ENCODE measurements around the gene TRIM64C.
"Not testable (repeated sequence)": the region's sequence is repeated elsewhere in the genome, so short reads cannot be mapped to it uniquely, and the experiment has no call there.

The TRIM64C gene, protein sequence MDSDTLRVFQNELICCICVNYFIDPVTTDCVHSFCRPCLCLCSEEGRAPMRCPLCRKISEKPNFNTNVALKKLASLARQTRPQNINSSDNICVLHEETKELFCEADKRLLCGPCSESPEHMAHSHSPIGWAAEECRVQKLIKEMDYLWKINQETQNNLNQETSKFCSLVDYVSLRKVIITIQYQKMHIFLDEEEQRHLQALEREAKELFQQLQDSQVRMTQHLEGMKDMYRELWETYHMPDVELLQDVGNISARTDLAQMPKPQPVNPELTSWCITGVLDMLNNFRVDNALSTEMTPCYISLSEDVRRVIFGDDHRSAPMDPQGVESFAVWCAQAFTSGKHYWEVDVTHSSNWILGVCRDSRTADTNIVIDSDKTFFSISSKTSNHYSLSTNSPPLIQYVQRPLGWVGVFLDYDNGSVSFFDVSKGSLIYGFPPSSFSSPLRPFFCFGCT

DNA sequence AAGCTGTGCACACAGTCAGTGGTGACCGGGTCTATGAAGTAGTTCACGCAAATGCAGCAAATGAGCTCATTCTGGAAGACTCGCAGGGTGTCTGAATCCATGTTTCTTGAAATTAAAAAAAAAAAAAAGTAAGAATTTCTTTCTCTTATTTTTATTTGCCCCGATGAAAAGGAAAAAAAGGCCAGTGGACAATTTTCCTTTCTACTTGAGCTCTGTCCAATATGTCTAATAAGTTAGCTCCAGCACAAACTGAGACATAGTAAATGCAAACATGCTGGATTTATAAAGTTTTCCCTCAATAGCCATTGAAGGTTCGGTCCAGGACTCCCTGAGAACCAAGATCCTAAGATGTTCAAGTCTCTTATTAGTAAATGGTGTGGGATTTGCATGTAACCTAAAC is at the start of gene TRIM64C:
TRIM64C (minus strand) TSS at position 101 of the 400 bp plus-strand sequence; CDS start at position 101, 0 bp downstream.
- DNase-seq = not testable (repeated sequence)

DNA sequence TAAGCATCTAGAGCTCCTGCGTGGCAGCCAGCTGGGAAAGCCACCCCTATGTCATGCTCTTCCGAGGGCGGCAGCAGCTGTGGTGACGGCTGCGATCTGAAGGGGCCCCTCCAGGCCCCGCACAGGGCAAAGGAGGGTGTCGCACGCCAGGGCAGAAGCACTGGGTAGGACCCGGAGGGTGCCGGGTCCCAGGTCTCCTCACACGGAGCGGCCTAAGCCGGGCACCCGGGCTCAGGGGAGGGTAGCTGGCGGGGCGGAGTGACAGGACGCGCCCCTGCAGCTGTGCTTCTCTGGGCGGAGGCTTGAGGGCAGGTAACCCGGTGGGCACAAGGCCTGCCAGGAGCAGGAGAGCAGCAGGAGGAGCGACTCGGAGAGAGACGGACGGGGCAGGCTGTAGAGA is 43.4 kb upstream of the TRIM64C start:
- DNase-seq = not testable (repeated sequence)

DNA sequence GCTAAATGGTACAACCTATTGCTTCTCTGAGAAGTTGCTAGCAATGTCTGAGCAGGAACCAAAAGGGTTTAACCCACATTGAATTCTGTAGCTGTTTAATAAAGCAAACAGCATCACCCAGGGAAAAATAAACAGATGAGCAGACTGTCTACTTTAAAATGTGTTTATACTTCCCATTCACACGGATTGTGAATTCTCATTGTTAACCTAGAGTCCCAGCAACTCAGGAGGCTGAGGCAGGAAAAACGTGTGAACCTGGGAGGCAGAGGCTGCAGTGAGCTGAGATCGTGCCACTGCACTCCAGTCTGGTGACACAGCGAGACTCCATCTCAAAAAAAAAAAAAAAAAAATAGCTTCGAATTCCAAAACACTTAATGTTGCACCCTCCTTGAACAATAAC is 11.0 kb upstream of the TRIM64C start:
- DNase-seq = not testable (repeated sequence)

DNA sequence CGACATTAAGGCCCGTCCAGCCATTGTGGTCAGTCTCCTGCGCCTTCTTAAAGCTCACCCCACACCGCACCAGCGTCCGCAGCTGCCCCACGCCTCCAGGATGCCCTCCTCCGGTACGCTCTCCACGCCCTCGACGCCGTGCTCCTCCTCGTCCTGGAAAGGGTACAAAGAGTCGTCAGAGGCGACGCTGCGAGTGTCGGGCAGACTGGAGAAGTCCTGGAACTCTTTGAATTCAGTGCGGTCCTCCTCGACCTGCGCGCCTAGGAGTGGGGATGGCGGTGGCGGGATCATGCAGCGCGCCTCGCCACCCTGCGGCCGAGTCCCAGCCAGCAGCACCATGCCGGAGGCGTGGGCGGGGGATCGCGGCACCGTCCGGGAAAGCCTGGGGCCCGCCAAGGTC is 9.1 kb downstream of the TRIM64C start:
- not testable (repeated sequence) for DNase-seq

DNA sequence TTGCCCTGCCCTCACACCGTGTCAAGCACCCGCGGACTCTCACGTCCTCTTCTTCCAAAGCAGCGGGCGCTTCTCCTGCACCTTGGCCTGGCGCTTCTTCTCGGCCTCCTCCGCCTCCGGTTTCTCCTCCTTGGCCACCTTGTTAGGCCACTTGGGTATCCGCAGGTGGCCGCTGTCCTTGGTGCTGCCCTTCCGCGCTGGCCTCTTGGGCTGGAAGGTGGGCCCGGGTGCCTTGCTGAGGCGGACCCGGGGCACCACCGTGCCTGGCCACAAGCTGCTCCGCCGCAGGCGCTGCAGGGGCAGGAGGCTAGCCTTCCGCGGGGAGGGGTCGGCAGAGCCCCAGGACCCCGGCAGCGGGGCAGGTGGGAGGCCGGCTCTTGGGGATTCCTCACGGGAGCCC is 10.7 kb downstream of the TRIM64C start:
- DNase-seq = not testable (repeated sequence)

DNA sequence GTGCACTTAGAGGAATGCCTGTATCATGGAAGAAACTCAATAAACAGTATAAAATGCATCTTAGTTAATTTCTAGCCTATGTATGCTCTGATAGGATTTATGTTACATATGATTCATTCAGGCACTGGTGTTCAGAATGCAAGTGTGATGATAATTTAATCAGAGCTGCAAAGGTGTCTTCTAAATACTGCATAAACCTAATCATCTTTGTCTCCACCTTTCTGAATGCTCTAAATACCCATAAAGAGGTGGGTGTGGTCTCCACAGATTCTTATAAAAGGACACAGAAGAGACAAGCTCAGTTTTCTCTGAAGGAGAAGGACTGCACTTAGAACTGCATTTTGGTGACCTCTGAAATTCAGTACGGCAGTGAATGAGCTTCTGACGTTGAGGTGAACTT is 30.4 kb downstream of the TRIM64C start, which contains the start of gene TRIM49B:
TRIM49B (plus strand) TSS at position 301 of the 400 bp plus-strand sequence. CDS start 2,777 bp downstream, outside the sequence.
- DNase-seq = not testable (repeated sequence)
